K562 (cell line): ENCODE results near the gene ARID3A. TPM values are rescaled to one million over a fixed set of nuclear protein-coding genes. Genes with fewer than 3 reads are reported as not detected.

Experiments
- CBX5 ChIP-seq: IDR thresholded peaks from 2 replicates; pipeline ENCODE4 v1.6.1; 2014; ENCODE audit warnings: low read depth, borderline replicate concordance
- CREB1 ChIP-seq, 2 experiments: sonication (generic) in 1 of 2; formaldehyde crosslinking in 1 of 2; IDR thresholded peaks; 2 replicates each; pipeline versions ENCODE4 v1.6.1 to v1.8.0; 2012 to 2022; ENCODE audit warnings: inconsistent platforms in 1 of 2, mild to moderate bottlenecking in 1 of 2, missing genetic modification reagents in 1 of 2, moderate library complexity in 1 of 2
- CREBBP ChIP-seq: IDR thresholded peaks from one replicate; pipeline ENCODE4 v1.6.1; 2012; ENCODE audit warnings: low read depth, mild to moderate bottlenecking, control low read depth, inconsistent platforms, low read length
- NCOA1 ChIP-seq: fragments of 450-650 bp; IDR thresholded peaks from 2 replicates; pipeline ENCODE4 v1.6.1; 2016; ENCODE audit warnings: low read depth
- NR2C2 ChIP-seq, 2 experiments: fragments of 200-800 bp in 1 of 2; sonication (Bioruptor generic) in 1 of 2; sonication (generic) in 1 of 2; formaldehyde crosslinking in 1 of 2; IDR thresholded peaks; 2 replicates each; pipeline versions ENCODE4 v1.6.1 to v1.8.0; 2016 to 2022; ENCODE audit warnings: mild to moderate bottlenecking in 1 of 2, missing compliant biosample characterization in 1 of 2, missing genetic modification characterization in 1 of 2, missing genetic modification reagents in 1 of 2
- RBBP5 ChIP-seq: fragments of 200-600 bp; sonication (generic); IDR thresholded peaks from 2 replicates; pipeline ENCODE4 v1.6.1; 2012; ENCODE audit warnings: borderline replicate concordance, mild to moderate bottlenecking, low read length, control low read depth, inconsistent platforms; ENCODE audit not compliant: insufficient read depth, poor library complexity, severe bottlenecking
- RBM22 ChIP-seq: fragments of 200-400 bp; formaldehyde crosslinking; IDR thresholded peaks from 2 replicates; pipeline ENCODE4 v1.6.1; 2018; ENCODE audit warnings: low read length, low read depth; ENCODE audit not compliant: poor library complexity, severe bottlenecking
- RFX7 ChIP-seq: fragments of 250-450 bp; sonication (Bioruptor Pico); IDR thresholded peaks from 2 replicates; pipeline ENCODE4 v1.5.1; 2021; ENCODE audit warnings: mild to moderate bottlenecking
- SMAD3 ChIP-seq: fragments of 450-650 bp; formaldehyde crosslinking; conservative IDR thresholded peaks from 2 replicates; pipeline ENCODE4 v1.4.0; 2020; ENCODE audit warnings: mild to moderate bottlenecking
- SMARCB1 ChIP-seq: IDR thresholded peaks from 2 replicates; pipeline ENCODE4 v1.6.1; 2011; ENCODE audit warnings: improper control_type of control experiment, low read depth; ENCODE audit not compliant: insufficient read length
- SRSF3 ChIP-seq: fragments of 200-400 bp; formaldehyde crosslinking; IDR thresholded peaks from 2 replicates; pipeline ENCODE4 v1.6.1; 2016; ENCODE audit warnings: mild to moderate bottlenecking, low read length, moderate library complexity; ENCODE audit not compliant: insufficient read depth
- TAF15 ChIP-seq: fragments of 200-400 bp; formaldehyde crosslinking; IDR thresholded peaks from 2 replicates; pipeline ENCODE4 v1.6.1; 2017; ENCODE audit warnings: mild to moderate bottlenecking, low read depth, low read length, moderate library complexity
- ZNF764 ChIP-seq: fragments of 250-450 bp; sonication (Bioruptor Pico); IDR thresholded peaks from 2 replicates; pipeline ENCODE4 v1.4.0; 2020; ENCODE audit warnings: low read depth, mild to moderate bottlenecking, moderate library complexity
- ZNF77 ChIP-seq: fragments of 250-450 bp; sonication (Bioruptor Pico); IDR thresholded peaks from 2 replicates; pipeline ENCODE4 v1.5.0; 2020
- ZNF79 ChIP-seq: fragments of 250-450 bp; sonication (Bioruptor Pico); IDR thresholded peaks from 2 replicates; pipeline ENCODE4 v1.4.0; 2020; ENCODE audit warnings: low read depth, mild to moderate bottlenecking, moderate library complexity
- polyA plus RNA-seq, 8 experiments: library from polyadenylated mRNA; depleted of rRNA in 4 of 8; stranded (reverse) in 5 of 8; unstranded in 3 of 8; fragments of >200 nt; fragmentation: Nextera tagmentation in 2 of 8; fragmentation: Illumina TruSeq in 1 of 8; extraction: Ambion mirVana in 2 of 8; extraction: Trizol in 1 of 8; gene quantifications; 2 replicates each; pipeline versions ENCODE4 v1.2.1 to v1.2.3, GENCODE V29; 2011 to 2014; ENCODE audit warnings: inconsistent platforms in 1 of 8, missing spikeins in 1 of 8
- total RNA-seq, 7 experiments: library from RNA; depleted of rRNA in 6 of 7; stranded (reverse); fragments of >200 nt in 6 of 7; fragmentation: Illumina TruSeq in 2 of 7; extraction: Trizol in 2 of 7; gene quantifications; 2 replicates each; pipeline versions ENCODE4 v1.2.1 to v1.2.3, GENCODE V29; 2011 to 2021; ENCODE audit warnings: low replicate concordance in 1 of 7
- TF ChIP-seq, protein P1 (sequence below): sonication (generic); formaldehyde crosslinking; IDR thresholded peaks from 2 replicates; pipeline ENCODE4 v1.8.0; 2022; ENCODE audit warnings: missing genetic modification reagents, mild to moderate bottlenecking, borderline replicate concordance
- TF ChIP-seq, protein P2 (sequence below), 2 experiments: fragments of 450-650 bp in 1 of 2; sonication (generic) in 1 of 2; formaldehyde crosslinking in 1 of 2; IDR thresholded peaks; 2 replicates each; pipeline versions ENCODE4 v1.7.1 to v1.9.0; 2016 to 2022; ENCODE audit warnings: inconsistent platforms in 1 of 2, mild to moderate bottlenecking in 1 of 2, missing genetic modification reagents in 1 of 2

Gene ARID3A
- total and polyA plus RNA-seq, 9 of the 15 experiments (the other 6 are each of a cell fraction or from before 2014, with no cell fraction given), result 1.4 to 118 (median 31.2) TPM

DNA sequence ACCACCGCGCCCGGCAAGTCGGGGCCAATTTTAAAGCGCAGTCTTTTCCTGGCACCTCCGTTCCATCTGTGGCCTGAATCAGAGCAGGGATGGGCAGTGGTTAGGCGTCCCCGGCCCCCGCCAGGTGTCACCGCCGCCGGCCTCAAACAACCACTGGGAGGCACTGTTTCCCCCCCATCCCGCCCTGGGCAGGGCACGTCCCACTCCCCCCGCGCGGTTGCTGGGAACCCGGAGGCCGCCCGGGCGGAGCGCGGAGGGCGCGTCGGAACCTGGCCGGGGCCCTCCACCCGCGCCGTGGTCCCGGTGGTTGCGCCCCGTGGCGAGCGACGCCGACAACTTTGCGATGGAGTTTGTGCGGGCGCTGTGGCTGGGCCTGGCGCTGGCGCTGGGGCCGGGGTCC, 74.3 kb downstream of the ARID3A start, which contains the start of gene GRIN3B (continued):
- no peak for TF ChIP-seq ZNF77
- TF ChIP-seq ZNF764 (CRISPR knock-in tag), result no peak
- TF ChIP-seq RFX7 (CRISPR knock-in tag), result no peak
- TF ChIP-seq, protein P1, sequence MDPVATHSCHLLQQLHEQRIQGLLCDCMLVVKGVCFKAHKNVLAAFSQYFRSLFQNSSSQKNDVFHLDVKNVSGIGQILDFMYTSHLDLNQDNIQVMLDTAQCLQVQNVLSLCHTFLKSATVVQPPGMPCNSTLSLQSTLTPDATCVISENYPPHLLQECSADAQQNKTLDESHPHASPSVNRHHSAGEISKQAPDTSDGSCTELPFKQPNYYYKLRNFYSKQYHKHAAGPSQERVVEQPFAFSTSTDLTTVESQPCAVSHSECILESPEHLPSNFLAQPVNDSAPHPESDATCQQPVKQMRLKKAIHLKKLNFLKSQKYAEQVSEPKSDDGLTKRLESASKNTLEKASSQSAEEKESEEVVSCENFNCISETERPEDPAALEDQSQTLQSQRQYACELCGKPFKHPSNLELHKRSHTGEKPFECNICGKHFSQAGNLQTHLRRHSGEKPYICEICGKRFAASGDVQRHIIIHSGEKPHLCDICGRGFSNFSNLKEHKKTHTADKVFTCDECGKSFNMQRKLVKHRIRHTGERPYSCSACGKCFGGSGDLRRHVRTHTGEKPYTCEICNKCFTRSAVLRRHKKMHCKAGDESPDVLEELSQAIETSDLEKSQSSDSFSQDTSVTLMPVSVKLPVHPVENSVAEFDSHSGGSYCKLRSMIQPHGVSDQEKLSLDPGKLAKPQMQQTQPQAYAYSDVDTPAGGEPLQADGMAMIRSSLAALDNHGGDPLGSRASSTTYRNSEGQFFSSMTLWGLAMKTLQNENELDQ, result no peak
- no peak for TF ChIP-seq SMAD3
- TF ChIP-seq CBX5, result no peak
- TF ChIP-seq NCOA1, result no peak
- TF ChIP-seq, protein P2, sequence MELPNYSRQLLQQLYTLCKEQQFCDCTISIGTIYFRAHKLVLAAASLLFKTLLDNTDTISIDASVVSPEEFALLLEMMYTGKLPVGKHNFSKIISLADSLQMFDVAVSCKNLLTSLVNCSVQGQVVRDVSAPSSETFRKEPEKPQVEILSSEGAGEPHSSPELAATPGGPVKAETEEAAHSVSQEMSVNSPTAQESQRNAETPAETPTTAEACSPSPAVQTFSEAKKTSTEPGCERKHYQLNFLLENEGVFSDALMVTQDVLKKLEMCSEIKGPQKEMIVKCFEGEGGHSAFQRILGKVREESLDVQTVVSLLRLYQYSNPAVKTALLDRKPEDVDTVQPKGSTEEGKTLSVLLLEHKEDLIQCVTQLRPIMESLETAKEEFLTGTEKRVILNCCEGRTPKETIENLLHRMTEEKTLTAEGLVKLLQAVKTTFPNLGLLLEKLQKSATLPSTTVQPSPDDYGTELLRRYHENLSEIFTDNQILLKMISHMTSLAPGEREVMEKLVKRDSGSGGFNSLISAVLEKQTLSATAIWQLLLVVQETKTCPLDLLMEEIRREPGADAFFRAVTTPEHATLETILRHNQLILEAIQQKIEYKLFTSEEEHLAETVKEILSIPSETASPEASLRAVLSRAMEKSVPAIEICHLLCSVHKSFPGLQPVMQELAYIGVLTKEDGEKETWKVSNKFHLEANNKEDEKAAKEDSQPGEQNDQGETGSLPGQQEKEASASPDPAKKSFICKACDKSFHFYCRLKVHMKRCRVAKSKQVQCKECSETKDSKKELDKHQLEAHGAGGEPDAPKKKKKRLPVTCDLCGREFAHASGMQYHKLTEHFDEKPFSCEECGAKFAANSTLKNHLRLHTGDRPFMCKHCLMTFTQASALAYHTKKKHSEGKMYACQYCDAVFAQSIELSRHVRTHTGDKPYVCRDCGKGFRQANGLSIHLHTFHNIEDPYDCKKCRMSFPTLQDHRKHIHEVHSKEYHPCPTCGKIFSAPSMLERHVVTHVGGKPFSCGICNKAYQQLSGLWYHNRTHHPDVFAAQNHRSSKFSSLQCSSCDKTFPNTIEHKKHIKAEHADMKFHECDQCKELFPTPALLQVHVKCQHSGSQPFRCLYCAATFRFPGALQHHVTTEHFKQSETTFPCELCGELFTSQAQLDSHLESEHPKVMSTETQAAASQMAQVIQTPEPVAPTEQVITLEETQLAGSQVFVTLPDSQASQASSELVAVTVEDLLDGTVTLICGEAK (IDR thresholded peaks at IDR 0.05), result no peak
- TF ChIP-seq, protein P2 (CRISPR knock-in tag; IDR thresholded peaks at IDR 0.05), result no peak
- TF ChIP-seq SRSF3, result no peak
- no peak for TF ChIP-seq CREBBP
- peak; percentile 33 for TF ChIP-seq RBBP5
- TF ChIP-seq CREB1 (IDR thresholded peaks at IDR 0.05), result no peak
- TF ChIP-seq CREB1 (CRISPR knock-in tag; IDR thresholded peaks at IDR 0.05), result peak; percentile 44; the same call in 1 of the 2 replicates
- TF ChIP-seq TAF15, result no peak
- no peak for TF ChIP-seq RBM22
- TF ChIP-seq NR2C2 (CRISPR knock-in tag; IDR thresholded peaks at IDR 0.05), result no peak
- TF ChIP-seq NR2C2 (tag; IDR thresholded peaks at IDR 0.05), result no peak
- no peak for TF ChIP-seq SMARCB1
- TF ChIP-seq ZNF79 (CRISPR knock-in tag), result no peak
